AG04450 (cell line): ENCODE measurements around the gene SCTR. TPM values are rescaled to one million over a fixed set of nuclear protein-coding genes. Genes with fewer than 3 reads are reported as not detected.

Source experiments
- CTCF ChIA-PET: fragments of 300-600, 350-600 bp; formaldehyde crosslinking; extraction: SDS; loops from one replicate; lab custom pipeline; 2022; ENCODE audit warnings: antibody characterized with exemption, inconsistent platforms; lab: Charles Lee
- POLR2A ChIA-PET: fragments of 350-600 bp; formaldehyde crosslinking; extraction: SDS; loops from one replicate; lab custom pipeline; 2021; ENCODE audit warnings: antibody characterized with exemption, inconsistent platforms; lab: Yijun Ruan, JAX
- DNase-seq: peaks from one replicate; pipeline ENCODE4 v3.0.0-alpha.2; 2011; ENCODE audit warnings: low read depth, low spot score
- H3K27ac ChIP-seq: one replicate; pipeline ENCODE4 v1.5.1; 2012; ENCODE audit warnings: low read depth, low read length, control low read depth
- H3K27me3 ChIP-seq: one replicate; pipeline ENCODE4 v1.6.0; 2012; ENCODE audit warnings: low read length; ENCODE audit not compliant: control insufficient read depth, insufficient read depth
- H3K4me3 ChIP-seq: 2 replicates; pipeline ENCODE4 v1.5.1; 2011; ENCODE audit warnings: mild to moderate bottlenecking, low read depth, low read length, control low read depth
- H3K9me3 ChIP-seq: 2 replicates; pipeline ENCODE4 v1.5.1; 2012; ENCODE audit warnings: low read length; ENCODE audit not compliant: control insufficient read depth, insufficient read depth
- CTCF ChIP-seq: IDR thresholded peaks from 2 replicates; pipeline ENCODE4 v1.5.1; 2011; ENCODE audit warnings: low read depth, low read length, control low read depth, inconsistent platforms
- polyA plus RNA-seq: library from polyadenylated mRNA; depleted of rRNA; stranded (reverse); fragments of >200 nt; gene quantifications from 2 replicates; pipeline ENCODE4 v1.2.3, GENCODE V29; 2011

SCTR gene
- polyA plus RNA-seq, 1 experiment = not detected

- peaks cover 4% of the 10 kb centered on the region; the same call in 1 of the 2 replicates for H3K9me3 ChIP-seq
- DNase-seq = no peak
- CTCF ChIA-PET = interaction anchor here (1.1 kb wide), 1 partner anchor 40 kb away, joined by 6 read pairs; no protein-coding TSS in a partner anchor
- no peak overlapping the region for H3K27ac ChIP-seq
- POLR2A ChIA-PET = no interaction called here
- peaks cover 40% of the 10 kb centered on the region for H3K27me3 ChIP-seq
- H3K4me3 ChIP-seq = no peak overlapping the region
- TF ChIP-seq CTCF = no peak
Observed at GRCh38 chr2:119435953-119436297, 88.4 kb downstream of the SCTR start.

GRCh38 chr2:119435081-119435952, 89.0 kb downstream of the SCTR start:
- Histone ChIP-seq H3K4me3 (no peak overlapping the region), H3K9me3 (peaks cover 4% of the 10 kb centered on the region; the same call in 1 of the 2 replicates), H3K27me3 (peaks cover 40% of the 10 kb centered on the region), H3K27ac (no peak overlapping the region)
- POLR2A ChIA-PET = no interaction called here
- TF ChIP-seq CTCF = no peak
- DNase-seq = no peak
- CTCF ChIA-PET = interaction anchor here (1.1 kb wide), 1 partner anchor 40 kb away, joined by 6 read pairs; no protein-coding TSS in a partner anchor

GRCh38 chr2:119434664-119435063, 89.6 kb downstream of the SCTR start:
- CTCF ChIA-PET = interaction anchor here (1.1 kb wide), 1 partner anchor 41 kb away, joined by 6 read pairs; no protein-coding TSS in a partner anchor

GRCh38 chr2:119433636-119434327, 90.5 kb downstream of the SCTR start:
- H3K9me3 ChIP-seq = peaks cover 4% of the 10 kb centered on the region; the same call in 1 of the 2 replicates
- no peak overlapping the region for H3K27ac ChIP-seq
- DNase-seq = no peak
- H3K27me3 ChIP-seq = peaks cover 46% of the 10 kb centered on the region
- POLR2A ChIA-PET = no interaction called here
- H3K4me3 ChIP-seq = no peak overlapping the region
- no peak for TF ChIP-seq CTCF
- CTCF ChIA-PET = interaction anchor here (0.7 kb wide), 1 partner anchor 8 kb away, joined by 3 read pairs; no protein-coding TSS in a partner anchor

More at GRCh38 chr2:119434664-119435063, 89.6 kb downstream of the SCTR start:
- POLR2A ChIA-PET = no interaction called here
- TF ChIP-seq CTCF = no peak
- Histone ChIP-seq H3K9me3 (peaks cover 4% of the 10 kb centered on the region; the same call in 1 of the 2 replicates), H3K27ac (no peak overlapping the region), H3K4me3 (no peak overlapping the region), H3K27me3 (peaks cover 44% of the 10 kb centered on the region)
- DNase-seq = no peak
